Activated naive CD4-positive, alpha-beta T cell treated with anti-CD3 and anti-CD28 coated beads for 36 hours (primary cell): ENCODE results near the gene ABCA8. TPM values are rescaled to one million over a fixed set of nuclear protein-coding genes. Genes with fewer than 3 reads are reported as not detected.

Experiments used
- CTCF ChIA-PET: fragments of 350-600 bp; sonication (Branson Sonifier 250); formaldehyde crosslinking; loops from one replicate; lab custom pipeline; 2021; ENCODE audit warnings: antibody characterized with exemption; lab: Charles Lee
- DNase-seq: peaks from one replicate; pipeline ENCODE4 v3.0.0-alpha.2; 2020
- H3K27ac Mint-ChIP-seq: one replicate; pipeline ENCODE4 v1.8.0; 2021; ENCODE audit warnings: mild to moderate bottlenecking, mixed read lengths
- H3K27me3 Mint-ChIP-seq: one replicate; pipeline ENCODE4 v1.8.0; 2021; ENCODE audit warnings: low read depth, mixed read lengths
- H3K36me3 Mint-ChIP-seq: one replicate; pipeline ENCODE4 v1.8.0; 2021; ENCODE audit warnings: low read depth, mixed read lengths
- H3K4me1 Mint-ChIP-seq: one replicate; pipeline ENCODE4 v1.8.0; 2021; ENCODE audit warnings: low read depth, mixed read lengths
- H3K4me3 Mint-ChIP-seq: one replicate; pipeline ENCODE4 v1.8.0; 2021; ENCODE audit warnings: mild to moderate bottlenecking, moderate library complexity, mixed read lengths
- H3K9me3 Mint-ChIP-seq: one replicate; pipeline ENCODE4 v1.8.0; 2021; ENCODE audit warnings: mixed read lengths
- intact Hi-C: fragments of 100-400 bp; cut with micrococcal nuclease; formaldehyde crosslinking; loops from one replicate; pipeline ENCODE4 v1.15.1; 2023
- total RNA-seq, 2 experiments: library from RNA; stranded (reverse); gene quantifications; one replicate each; pipeline ENCODE4 v1.2.3, GENCODE V29; 2021

The ABCA8 gene
- total RNA-seq, 2 experiments from 2014 or later, result not detected

GRCh38 chr17:68927516-68927915 lies 27.7 kb downstream of the ABCA8 start:
- no peak for DNase-seq
- H3K36me3 Mint-ChIP-seq, result no peaks in the 10 kb centered on the region
- no peaks in the 10 kb centered on the region for H3K9me3 Mint-ChIP-seq
- no peak overlapping the region for H3K4me3 Mint-ChIP-seq
- H3K4me1 Mint-ChIP-seq, result no peaks in the 10 kb centered on the region
- H3K27me3 Mint-ChIP-seq, result no peaks in the 10 kb centered on the region
- H3K27ac Mint-ChIP-seq, result no peak overlapping the region
- CTCF ChIA-PET, result no interaction called here
- intact Hi-C loops, result no loop called here

GRCh38 chr17:68924793-68925720 lies 30.1 kb downstream of the ABCA8 start:
- Mint-ChIP-seq H3K4me3 (no peak overlapping the region), H3K27ac (no peak overlapping the region)
- CTCF ChIA-PET, result interaction anchor here (0.6 kb wide), 1 partner anchor 558 kb away, joined by 4 read pairs; no protein-coding TSS in a partner anchor

GRCh38 chr17:68910789-68911431 lies 44.3 kb downstream of the ABCA8 start:
- H3K4me1 Mint-ChIP-seq, result no peaks in the 10 kb centered on the region
- peaks cover 2% of the 10 kb centered on the region for H3K27me3 Mint-ChIP-seq
- no peak overlapping the region for H3K27ac Mint-ChIP-seq
- H3K9me3 Mint-ChIP-seq, result peaks cover 3% of the 10 kb centered on the region
- no peaks in the 10 kb centered on the region for H3K36me3 Mint-ChIP-seq
- H3K4me3 Mint-ChIP-seq, result no peak overlapping the region
- DNase-seq, result no peak
- CTCF ChIA-PET, result interaction anchor here (0.6 to 1.0 kb wide), 2 partner anchors 18 to 116 kb away, joined by 3 read pairs; no protein-coding TSS in a partner anchor
- intact Hi-C loops, result loop anchor here (5.0 kb wide), 1 partner anchor 134 kb away; no protein-coding TSS in a partner anchor

More at GRCh38 chr17:68924793-68925720, 30.1 kb downstream of the ABCA8 start:
- Mint-ChIP-seq H3K36me3 (no peaks in the 10 kb centered on the region), H3K4me1 (no peaks in the 10 kb centered on the region), H3K9me3 (peaks cover under 1% of the 10 kb centered on the region), H3K27me3 (no peaks in the 10 kb centered on the region)
- no peak for DNase-seq
- intact Hi-C loops, result no loop called here

- H3K4me1 Mint-ChIP-seq, result no peaks in the 10 kb centered on the region
- CTCF ChIA-PET, result interaction anchor here (1.0 kb wide), 1 partner anchor 116 kb away, joined by 3 read pairs; no protein-coding TSS in a partner anchor
- H3K36me3 Mint-ChIP-seq, result no peaks in the 10 kb centered on the region
- intact Hi-C loops, result loop anchor here (5.0 kb wide), 1 partner anchor 133 kb away; no protein-coding TSS in a partner anchor
- H3K27me3 Mint-ChIP-seq, result peaks cover 2% of the 10 kb centered on the region
- no peak overlapping the region for H3K4me3 Mint-ChIP-seq
- DNase-seq, result no peak
- no peak overlapping the region for H3K27ac Mint-ChIP-seq
- H3K9me3 Mint-ChIP-seq, result no peaks in the 10 kb centered on the region
Observed at GRCh38 chr17:68910251-68910705, 44.9 kb downstream of the ABCA8 start.

- H3K36me3 Mint-ChIP-seq, result no peaks in the 10 kb centered on the region
- peaks cover 2% of the 10 kb centered on the region for H3K27me3 Mint-ChIP-seq
- H3K9me3 Mint-ChIP-seq, result no peaks in the 10 kb centered on the region
- CTCF ChIA-PET, result no interaction called here
- H3K27ac Mint-ChIP-seq, result no peak overlapping the region
- no peak for DNase-seq
- intact Hi-C loops, result no loop called here
- no peak overlapping the region for H3K4me3 Mint-ChIP-seq
- no peaks in the 10 kb centered on the region for H3K4me1 Mint-ChIP-seq
Observed at GRCh38 chr17:68909066-68909465, 46.1 kb downstream of the ABCA8 start.

GRCh38 chr17:68908045-68908444 lies 47.1 kb downstream of the ABCA8 start:
- intact Hi-C loops, result no loop called here
- no peaks in the 10 kb centered on the region for H3K9me3 Mint-ChIP-seq
- no peak for DNase-seq
- H3K36me3 Mint-ChIP-seq, result no peaks in the 10 kb centered on the region
- H3K27me3 Mint-ChIP-seq, result peaks cover 2% of the 10 kb centered on the region
- CTCF ChIA-PET, result interaction anchor here (0.6 to 0.8 kb wide), 2 partner anchors 61 to 240 kb away, joined by 3 read pairs; no protein-coding TSS in a partner anchor
- H3K4me3 Mint-ChIP-seq, result no peak overlapping the region
- H3K4me1 Mint-ChIP-seq, result no peaks in the 10 kb centered on the region
- no peak overlapping the region for H3K27ac Mint-ChIP-seq

- CTCF ChIA-PET, result no interaction called here
- no peak overlapping the region for H3K4me3 Mint-ChIP-seq
- no peak overlapping the region for H3K27ac Mint-ChIP-seq
- intact Hi-C loops, result no loop called here
- H3K4me1 Mint-ChIP-seq, result no peaks in the 10 kb centered on the region
- H3K27me3 Mint-ChIP-seq, result peaks cover 2% of the 10 kb centered on the region
- DNase-seq, result no peak
- H3K9me3 Mint-ChIP-seq, result no peaks in the 10 kb centered on the region
- H3K36me3 Mint-ChIP-seq, result no peaks in the 10 kb centered on the region
Observed at GRCh38 chr17:68906638-68907037, 48.6 kb downstream of the ABCA8 start.

GRCh38 chr17:68903286-68903685 lies 51.9 kb downstream of the ABCA8 start:
- DNase-seq, result no peak
- Mint-ChIP-seq H3K4me1 (no peaks in the 10 kb centered on the region), H3K9me3 (no peaks in the 10 kb centered on the region), H3K27ac (no peak overlapping the region), H3K36me3 (no peaks in the 10 kb centered on the region), H3K4me3 (no peak overlapping the region), H3K27me3 (no peaks in the 10 kb centered on the region)
- intact Hi-C loops, result no loop called here
- CTCF ChIA-PET, result interaction anchor here (0.8 kb wide), 1 partner anchor 19 kb away, joined by 4 read pairs; no protein-coding TSS in a partner anchor

- Mint-ChIP-seq H3K27me3 (peaks cover 7% of the 10 kb centered on the region), H3K36me3 (peaks cover 1% of the 10 kb centered on the region), H3K27ac (no peak overlapping the region), H3K4me3 (no peak overlapping the region), H3K9me3 (peaks cover 8% of the 10 kb centered on the region), H3K4me1 (no peaks in the 10 kb centered on the region)
- intact Hi-C loops, result no loop called here
- CTCF ChIA-PET, result interaction anchor here (0.5 kb wide), 1 partner anchor 814 kb away, joined by 5 read pairs; no protein-coding TSS in a partner anchor
- no peak for DNase-seq
Observed at GRCh38 chr17:68897557-68897956, 57.6 kb downstream of the ABCA8 start.

GRCh38 chr17:68892658-68893057 lies 62.5 kb downstream of the ABCA8 start:
- no peak for DNase-seq
- Mint-ChIP-seq H3K27me3 (peaks cover 4% of the 10 kb centered on the region), H3K27ac (no peak overlapping the region), H3K4me3 (no peak overlapping the region), H3K36me3 (peaks cover under 1% of the 10 kb centered on the region), H3K9me3 (peaks cover 6% of the 10 kb centered on the region), H3K4me1 (no peaks in the 10 kb centered on the region)
- intact Hi-C loops, result no loop called here
- CTCF ChIA-PET, result interaction anchor here (1.3 kb wide), 1 partner anchor 18 kb away, joined by 3 read pairs; no protein-coding TSS in a partner anchor

- intact Hi-C loops, result no loop called here
- CTCF ChIA-PET, result interaction anchor here (1.3 kb wide), 1 partner anchor 19 kb away, joined by 3 read pairs; no protein-coding TSS in a partner anchor
- Mint-ChIP-seq H3K9me3 (peaks cover 4% of the 10 kb centered on the region), H3K4me3 (no peak overlapping the region), H3K36me3 (no peaks in the 10 kb centered on the region), H3K27ac (no peak overlapping the region), H3K4me1 (no peaks in the 10 kb centered on the region), H3K27me3 (peaks cover 3% of the 10 kb centered on the region)
- no peak for DNase-seq
Observed at GRCh38 chr17:68892193-68892592, 63.0 kb downstream of the ABCA8 start.

- H3K27ac Mint-ChIP-seq, result no peak overlapping the region
- H3K4me1 Mint-ChIP-seq, result no peaks in the 10 kb centered on the region
- intact Hi-C loops, result no loop called here
- CTCF ChIA-PET, result no interaction called here
- H3K9me3 Mint-ChIP-seq, result no peaks in the 10 kb centered on the region
- no peak overlapping the region for H3K4me3 Mint-ChIP-seq
- DNase-seq, result no peak
- H3K36me3 Mint-ChIP-seq, result no peaks in the 10 kb centered on the region
- peaks cover 2% of the 10 kb centered on the region for H3K27me3 Mint-ChIP-seq
Observed at GRCh38 chr17:68886401-68886800, 68.8 kb downstream of the ABCA8 start.
